ENCODE results near the gene RTKN.

DNA sequence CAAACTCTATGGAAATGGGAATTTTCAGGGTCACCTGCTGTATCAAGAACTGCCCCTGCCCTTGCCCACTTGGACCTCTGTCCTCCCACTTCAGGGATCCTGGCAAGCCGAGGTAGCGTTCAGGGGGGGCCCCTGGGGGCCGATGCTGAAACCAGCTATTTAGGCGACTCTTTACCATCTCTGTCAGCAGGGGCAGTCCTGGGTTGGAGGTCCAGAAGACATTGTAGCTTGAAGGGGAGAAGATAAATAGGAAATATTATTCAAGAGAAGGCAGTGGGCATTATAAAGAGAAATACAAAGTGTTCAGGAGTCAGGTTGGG is 21.0 kb upstream of the RTKN start:
- TF ChIP-seq, protein P1, sequence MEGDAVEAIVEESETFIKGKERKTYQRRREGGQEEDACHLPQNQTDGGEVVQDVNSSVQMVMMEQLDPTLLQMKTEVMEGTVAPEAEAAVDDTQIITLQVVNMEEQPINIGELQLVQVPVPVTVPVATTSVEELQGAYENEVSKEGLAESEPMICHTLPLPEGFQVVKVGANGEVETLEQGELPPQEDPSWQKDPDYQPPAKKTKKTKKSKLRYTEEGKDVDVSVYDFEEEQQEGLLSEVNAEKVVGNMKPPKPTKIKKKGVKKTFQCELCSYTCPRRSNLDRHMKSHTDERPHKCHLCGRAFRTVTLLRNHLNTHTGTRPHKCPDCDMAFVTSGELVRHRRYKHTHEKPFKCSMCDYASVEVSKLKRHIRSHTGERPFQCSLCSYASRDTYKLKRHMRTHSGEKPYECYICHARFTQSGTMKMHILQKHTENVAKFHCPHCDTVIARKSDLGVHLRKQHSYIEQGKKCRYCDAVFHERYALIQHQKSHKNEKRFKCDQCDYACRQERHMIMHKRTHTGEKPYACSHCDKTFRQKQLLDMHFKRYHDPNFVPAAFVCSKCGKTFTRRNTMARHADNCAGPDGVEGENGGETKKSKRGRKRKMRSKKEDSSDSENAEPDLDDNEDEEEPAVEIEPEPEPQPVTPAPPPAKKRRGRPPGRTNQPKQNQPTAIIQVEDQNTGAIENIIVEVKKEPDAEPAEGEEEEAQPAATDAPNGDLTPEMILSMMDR (IDR thresholded peaks at IDR 0.05) = no peak
- TF ChIP-seq ELF1 (IDR thresholded peaks at IDR 0.05) (no peak), GABPA (IDR thresholded peaks at IDR 0.05; ENCODE audit: low read depth) (no peak), NFIC (IDR thresholded peaks at IDR 0.05; ENCODE audit: borderline replicate concordance) (no peak), YY1 (IDR thresholded peaks at IDR 0.05; ENCODE audit: low read depth) (no peak), TCF12 (IDR thresholded peaks at IDR 0.05) (no peak), POLR2AphosphoS5 (IDR thresholded peaks at IDR 0.05; ENCODE audit: low read depth, low read length) (no peak), SMC3 (IDR thresholded peaks at IDR 0.05; ENCODE audit: low read depth, low read length) (no peak), RFX5 (IDR thresholded peaks at IDR 0.05; ENCODE audit: low read length) (no peak), TEAD4 (IDR thresholded peaks at IDR 0.05; ENCODE audit: borderline replicate concordance, insufficient read depth) (no peak)
- TF ChIP-seq, protein P2, sequence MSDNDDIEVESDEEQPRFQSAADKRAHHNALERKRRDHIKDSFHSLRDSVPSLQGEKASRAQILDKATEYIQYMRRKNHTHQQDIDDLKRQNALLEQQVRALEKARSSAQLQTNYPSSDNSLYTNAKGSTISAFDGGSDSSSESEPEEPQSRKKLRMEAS (IDR thresholded peaks at IDR 0.05; ENCODE audit: low read depth) = no peak
- TF ChIP-seq, protein P3, sequence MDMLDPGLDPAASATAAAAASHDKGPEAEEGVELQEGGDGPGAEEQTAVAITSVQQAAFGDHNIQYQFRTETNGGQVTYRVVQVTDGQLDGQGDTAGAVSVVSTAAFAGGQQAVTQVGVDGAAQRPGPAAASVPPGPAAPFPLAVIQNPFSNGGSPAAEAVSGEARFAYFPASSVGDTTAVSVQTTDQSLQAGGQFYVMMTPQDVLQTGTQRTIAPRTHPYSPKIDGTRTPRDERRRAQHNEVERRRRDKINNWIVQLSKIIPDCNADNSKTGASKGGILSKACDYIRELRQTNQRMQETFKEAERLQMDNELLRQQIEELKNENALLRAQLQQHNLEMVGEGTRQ (IDR thresholded peaks at IDR 0.05; ENCODE audit: borderline replicate concordance, low read depth, low read length) = no peak
- TF ChIP-seq, protein P4, sequence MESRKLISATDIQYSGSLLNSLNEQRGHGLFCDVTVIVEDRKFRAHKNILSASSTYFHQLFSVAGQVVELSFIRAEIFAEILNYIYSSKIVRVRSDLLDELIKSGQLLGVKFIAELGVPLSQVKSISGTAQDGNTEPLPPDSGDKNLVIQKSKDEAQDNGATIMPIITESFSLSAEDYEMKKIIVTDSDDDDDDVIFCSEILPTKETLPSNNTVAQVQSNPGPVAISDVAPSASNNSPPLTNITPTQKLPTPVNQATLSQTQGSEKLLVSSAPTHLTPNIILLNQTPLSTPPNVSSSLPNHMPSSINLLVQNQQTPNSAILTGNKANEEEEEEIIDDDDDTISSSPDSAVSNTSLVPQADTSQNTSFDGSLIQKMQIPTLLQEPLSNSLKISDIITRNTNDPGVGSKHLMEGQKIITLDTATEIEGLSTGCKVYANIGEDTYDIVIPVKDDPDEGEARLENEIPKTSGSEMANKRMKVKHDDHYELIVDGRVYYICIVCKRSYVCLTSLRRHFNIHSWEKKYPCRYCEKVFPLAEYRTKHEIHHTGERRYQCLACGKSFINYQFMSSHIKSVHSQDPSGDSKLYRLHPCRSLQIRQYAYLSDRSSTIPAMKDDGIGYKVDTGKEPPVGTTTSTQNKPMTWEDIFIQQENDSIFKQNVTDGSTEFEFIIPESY (IDR thresholded peaks at IDR 0.05; ENCODE audit: borderline replicate concordance, low read depth) = no peak
